ENCODE data around the gene ZNF534.
"Not testable (repeated sequence)": the region's sequence is repeated elsewhere in the genome, so short reads cannot be mapped to it uniquely, and the experiment has no call there.

The ZNF534 gene

DNA sequence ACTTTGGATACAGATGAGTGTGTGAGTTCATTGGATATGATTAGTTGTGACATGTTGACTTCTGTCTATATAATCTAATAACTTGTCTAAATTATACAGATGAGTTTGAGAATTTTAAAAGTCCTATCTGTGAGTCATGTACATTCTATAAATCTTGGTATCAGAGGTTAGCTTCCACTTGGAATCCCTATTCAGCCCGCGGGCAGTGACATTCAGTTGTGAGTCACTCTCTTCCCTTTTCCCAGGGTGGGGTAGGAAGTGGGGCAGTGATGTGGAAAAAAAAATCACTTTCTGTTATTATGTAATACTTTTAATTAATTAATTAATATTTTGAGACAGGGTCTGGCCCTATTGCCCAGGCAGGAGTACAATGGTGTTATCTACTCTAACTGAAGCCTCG is 65.6 kb downstream of the ZNF534 start:
- no peak for DNase-seq (ENCODE audit: low read depth in 1 of 2, low spot score in 1 of 2)

DNA sequence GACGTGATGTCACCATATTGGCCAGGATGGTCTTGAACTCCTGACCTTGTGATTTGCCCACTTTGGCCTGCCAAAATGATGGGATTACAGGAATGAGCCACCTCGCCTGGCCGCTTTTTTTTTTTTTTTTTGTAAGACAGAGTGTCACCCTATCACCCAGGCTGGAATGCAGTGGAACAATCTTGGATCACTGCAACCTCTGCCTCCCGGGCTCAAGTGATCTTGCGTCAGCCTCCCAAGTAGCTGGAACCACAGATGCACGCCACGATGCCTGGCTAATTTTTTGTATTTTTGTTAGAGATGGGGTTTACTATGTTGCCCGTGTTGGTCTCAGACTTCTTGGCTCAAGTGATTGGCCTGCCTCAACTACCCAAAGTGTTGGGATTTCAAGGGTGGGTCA is 69.6 kb downstream of the ZNF534 start:
- no peak for DNase-seq (ENCODE audit: low read depth in 1 of 2, low spot score in 1 of 2)

DNA sequence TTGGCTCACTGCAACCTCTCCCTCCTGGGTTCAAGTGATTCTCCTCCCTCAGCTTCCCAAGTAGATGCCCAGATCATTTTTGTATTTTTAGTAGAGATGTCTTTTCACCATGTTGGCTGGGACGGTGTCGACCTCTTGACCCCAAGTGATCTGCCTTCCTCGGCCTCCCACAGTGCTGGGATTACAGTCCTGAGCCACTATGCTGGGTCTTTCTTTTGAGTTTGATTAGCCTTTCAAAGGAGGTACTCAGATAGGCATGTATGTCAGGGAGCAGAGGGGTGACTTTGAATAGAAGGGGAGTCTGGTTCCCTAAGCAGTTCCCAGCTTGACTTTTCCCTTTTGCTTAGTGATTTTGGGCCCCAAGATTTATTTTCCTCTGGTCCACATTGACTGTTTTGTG is 71.5 kb downstream of the ZNF534 start:
- not testable (repeated sequence) for DNase-seq (ENCODE audit: low read depth in 1 of 2, low spot score in 1 of 2)

DNA sequence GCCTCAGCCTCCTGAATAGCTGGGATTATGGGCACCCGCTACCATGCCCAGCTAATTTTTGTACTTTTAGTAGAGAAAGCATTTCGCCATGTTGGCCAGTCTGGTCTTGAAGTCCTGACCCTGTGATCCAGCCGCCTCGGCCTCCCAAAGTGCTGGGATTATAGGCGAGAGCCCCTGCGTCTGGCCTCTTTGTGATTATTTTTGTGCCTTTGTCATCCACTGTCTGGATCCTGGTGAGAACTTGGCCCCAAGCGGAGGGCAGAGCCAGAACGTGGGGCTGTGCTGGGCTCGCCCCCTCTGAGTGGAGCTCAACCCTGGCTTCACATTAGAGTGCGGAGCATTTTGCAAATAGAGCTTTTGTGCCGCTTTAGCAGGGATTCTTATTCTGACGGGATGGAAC is 72.0 kb downstream of the ZNF534 start:
- not testable (repeated sequence) for DNase-seq (ENCODE audit: low read depth in 1 of 2, low spot score in 1 of 2)

Data from stimulated activated CD4-positive, alpha-beta T cell treated with anti-CD3 and anti-CD28 coated beads, Interleukin-15, amount 100 ng/mL, for 1 hour (primary cell).